SK-N-SH treated with all-trans-retinoic acid at 6 μM for 48 hours (cell line): Measurements from ENCODE around the gene RPS6KA2.

Experiments used
- BACH2 ChIP-seq: fragments of 250-450 bp; sonication (Bioruptor Pico); IDR thresholded peaks from 2 replicates; pipeline ENCODE4 v1.9.0; 2021; ENCODE audit warnings: mild to moderate bottlenecking, borderline replicate concordance
- ESRRG ChIP-seq: fragments of 250-450 bp; sonication (Bioruptor Pico); IDR thresholded peaks from 2 replicates; pipeline ENCODE4 v1.6.1; 2021; ENCODE audit warnings: mild to moderate bottlenecking

DNA sequence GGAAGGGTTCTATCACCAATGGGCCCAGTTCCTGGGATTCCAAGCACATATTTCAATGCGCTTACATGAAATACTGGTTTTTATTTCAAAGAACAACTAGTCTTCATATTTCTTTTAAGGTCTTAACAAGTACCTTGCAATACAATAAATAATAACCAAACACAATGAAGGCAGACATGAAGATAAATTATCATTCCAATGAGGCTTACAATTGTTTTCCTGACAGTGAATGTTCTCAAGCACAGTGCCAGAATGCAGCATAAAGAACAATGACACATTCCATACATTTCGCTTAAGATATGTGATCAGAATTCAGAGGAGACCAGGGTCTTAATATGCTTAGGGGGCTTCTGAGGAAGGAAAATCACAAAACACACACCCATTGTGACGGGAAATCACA lies 66.8 kb downstream of the RPS6KA2 start:
- TF ChIP-seq ESRRG, result no peak
- TF ChIP-seq BACH2 (CRISPR knock-in tag), result no peak
